ENCODE measurements around the gene ABCC5.
"Not testable (repeated sequence)": the region's sequence is repeated elsewhere in the genome, so short reads cannot be mapped to it uniquely, and the experiment has no call there.

The ABCC5 gene

DNA sequence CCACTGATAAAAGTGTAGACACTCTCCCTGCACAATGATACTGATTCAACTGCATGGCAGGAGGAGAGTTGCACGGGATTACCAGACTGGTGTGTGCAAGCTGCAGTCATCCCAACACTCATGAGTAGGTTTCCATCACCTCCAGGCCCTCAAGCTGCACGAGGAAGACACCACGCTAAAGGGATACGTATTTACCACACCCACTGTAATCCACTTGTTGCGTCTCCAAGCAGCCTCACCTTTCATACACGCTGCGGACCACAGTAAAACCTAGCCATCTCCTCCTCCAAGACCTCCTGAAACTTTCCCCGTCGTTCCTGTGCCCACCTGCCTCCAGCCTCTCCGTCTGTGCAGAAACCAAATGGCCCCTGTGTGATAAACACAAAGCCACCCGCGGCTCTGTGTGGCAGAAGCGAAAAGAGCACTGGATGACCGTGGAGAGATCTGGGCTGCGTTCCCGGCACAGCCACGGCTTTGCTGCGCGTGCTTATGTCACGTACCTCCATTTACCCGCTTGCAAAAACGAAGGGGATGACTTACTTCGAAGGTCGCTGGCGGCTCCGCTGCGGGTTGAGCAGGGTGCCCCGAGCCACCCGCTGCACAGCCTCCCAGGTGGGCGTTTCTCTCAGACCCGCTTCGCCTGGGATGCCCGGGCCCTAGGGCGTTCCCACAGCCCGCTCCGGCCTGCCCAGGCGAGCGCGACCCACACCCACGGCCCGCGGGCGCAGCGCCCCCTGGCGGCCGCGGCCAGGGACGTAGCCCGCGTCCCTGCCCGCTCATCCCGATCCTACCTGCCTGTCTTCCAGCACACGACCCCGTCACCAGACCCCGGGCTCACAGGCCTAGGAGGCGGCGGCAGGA lies 643 bp downstream of the ABCC5 start:
- Histone ChIP-seq H3K27ac (ENCODE audit: low read depth, low read length) (peak overlapping the region; percentile 39), H3K9ac (ENCODE audit: low read depth in 1 of 2, low read length in 2 of 2) (peak overlapping the region; percentile 58 to 85), H3K36me3 (ENCODE audit: control insufficient read depth in 1 of 2, insufficient read depth in 2 of 2, low read length in 2 of 2) (no peaks in the 10 kb centered on the region), H3K27me3 (ENCODE audit: control insufficient read depth in 1 of 2, insufficient read depth in 2 of 2, low read length in 2 of 2) (no peaks in the 10 kb centered on the region), H3K4me3 (ENCODE audit: low read depth in 1 of 2, low read length in 2 of 2) (peak overlapping the region; percentile 97 to 99), H3K9me3 (ENCODE audit: control insufficient read depth in 1 of 2, low read length in 2 of 2) (no peaks in the 10 kb centered on the region), H3K4me1 (ENCODE audit: control insufficient read depth in 1 of 2, insufficient read depth in 2 of 2, low read length in 2 of 2) (peaks cover 14 to 21% of the 10 kb centered on the region in 2 donors)

DNA sequence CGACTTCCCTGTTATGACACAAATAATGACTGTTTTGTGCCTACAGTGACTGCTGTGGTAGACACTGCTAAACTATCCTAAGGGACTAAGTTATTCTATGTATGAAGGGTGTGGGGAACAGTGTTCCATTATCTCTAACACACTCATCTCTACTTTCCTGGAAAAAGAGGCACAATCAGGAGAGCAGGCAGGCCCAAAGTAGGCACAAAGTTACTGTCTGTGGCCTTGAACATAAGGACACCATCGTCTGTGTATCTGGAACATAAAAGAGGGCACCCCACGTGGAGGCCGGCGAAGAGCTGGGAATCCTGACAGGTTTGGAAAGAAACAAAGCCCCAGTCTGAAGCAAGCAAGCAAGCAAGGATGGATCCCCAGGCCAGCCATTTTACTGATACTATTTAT lies 1.5 kb downstream of the ABCC5 start:
- Histone ChIP-seq H3K4me3 (ENCODE audit: low read depth in 1 of 2, low read length in 2 of 2) (no peak overlapping the region), H3K9me3 (ENCODE audit: control insufficient read depth in 1 of 2, low read length in 2 of 2) (no peaks in the 10 kb centered on the region), H3K27ac (ENCODE audit: low read depth, low read length) (no peak overlapping the region), H3K4me1 (ENCODE audit: control insufficient read depth in 1 of 2, insufficient read depth in 2 of 2, low read length in 2 of 2) (peaks cover 14 to 21% of the 10 kb centered on the region in 2 donors), H3K36me3 (ENCODE audit: control insufficient read depth in 1 of 2, insufficient read depth in 2 of 2, low read length in 2 of 2) (no peaks in the 10 kb centered on the region), H3K27me3 (ENCODE audit: control insufficient read depth in 1 of 2, insufficient read depth in 2 of 2, low read length in 2 of 2) (no peaks in the 10 kb centered on the region), H3K9ac (ENCODE audit: low read depth in 1 of 2, low read length in 2 of 2) (no peak overlapping the region)

DNA sequence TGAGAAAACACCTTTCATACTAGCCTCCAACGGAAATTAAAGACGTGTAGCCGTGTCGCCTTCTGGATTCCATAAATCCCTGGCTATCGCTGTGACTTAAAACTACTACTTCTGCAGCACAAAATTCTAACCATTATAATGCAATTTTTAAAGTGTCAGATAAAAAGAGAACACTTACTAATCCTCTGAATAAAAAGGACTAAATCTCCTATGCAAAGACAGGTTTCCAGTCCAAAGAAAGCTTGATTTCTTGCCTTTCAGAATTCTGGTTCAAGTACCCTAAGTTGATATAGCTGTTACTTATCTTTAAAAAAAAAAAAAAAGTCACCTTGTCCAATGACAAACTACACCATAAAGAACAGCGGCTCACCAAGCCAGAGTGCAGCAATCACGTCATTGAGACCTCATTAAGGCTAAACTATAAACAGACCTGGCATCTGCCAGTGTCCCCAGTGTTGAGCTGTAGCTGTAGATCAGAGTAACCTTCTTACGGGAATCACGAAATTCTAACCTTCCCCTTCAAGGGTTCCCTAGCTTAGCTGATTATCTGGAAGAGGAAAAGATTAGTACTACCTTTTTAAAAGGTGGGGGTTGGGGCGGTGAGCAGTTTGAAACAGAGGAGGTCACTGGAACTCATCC lies 2.2 kb downstream of the ABCC5 start:
- no peaks in the 10 kb centered on the region for H3K36me3 ChIP-seq (ENCODE audit: control insufficient read depth in 1 of 2, insufficient read depth in 2 of 2, low read length in 2 of 2)
- peaks cover 14 to 21% of the 10 kb centered on the region in 2 donors for H3K4me1 ChIP-seq (ENCODE audit: control insufficient read depth in 1 of 2, insufficient read depth in 2 of 2, low read length in 2 of 2)
- H3K4me3 ChIP-seq (ENCODE audit: low read depth in 1 of 2, low read length in 2 of 2): peak overlapping the region in 1 of 2 donors; percentile 18
- H3K27ac ChIP-seq (ENCODE audit: low read depth, low read length): no peak overlapping the region
- no peaks in the 10 kb centered on the region for H3K27me3 ChIP-seq (ENCODE audit: control insufficient read depth in 1 of 2, insufficient read depth in 2 of 2, low read length in 2 of 2)
- no peak overlapping the region for H3K9ac ChIP-seq (ENCODE audit: low read depth in 1 of 2, low read length in 2 of 2)
- H3K9me3 ChIP-seq (ENCODE audit: control insufficient read depth in 1 of 2, low read length in 2 of 2): no peaks in the 10 kb centered on the region

DNA sequence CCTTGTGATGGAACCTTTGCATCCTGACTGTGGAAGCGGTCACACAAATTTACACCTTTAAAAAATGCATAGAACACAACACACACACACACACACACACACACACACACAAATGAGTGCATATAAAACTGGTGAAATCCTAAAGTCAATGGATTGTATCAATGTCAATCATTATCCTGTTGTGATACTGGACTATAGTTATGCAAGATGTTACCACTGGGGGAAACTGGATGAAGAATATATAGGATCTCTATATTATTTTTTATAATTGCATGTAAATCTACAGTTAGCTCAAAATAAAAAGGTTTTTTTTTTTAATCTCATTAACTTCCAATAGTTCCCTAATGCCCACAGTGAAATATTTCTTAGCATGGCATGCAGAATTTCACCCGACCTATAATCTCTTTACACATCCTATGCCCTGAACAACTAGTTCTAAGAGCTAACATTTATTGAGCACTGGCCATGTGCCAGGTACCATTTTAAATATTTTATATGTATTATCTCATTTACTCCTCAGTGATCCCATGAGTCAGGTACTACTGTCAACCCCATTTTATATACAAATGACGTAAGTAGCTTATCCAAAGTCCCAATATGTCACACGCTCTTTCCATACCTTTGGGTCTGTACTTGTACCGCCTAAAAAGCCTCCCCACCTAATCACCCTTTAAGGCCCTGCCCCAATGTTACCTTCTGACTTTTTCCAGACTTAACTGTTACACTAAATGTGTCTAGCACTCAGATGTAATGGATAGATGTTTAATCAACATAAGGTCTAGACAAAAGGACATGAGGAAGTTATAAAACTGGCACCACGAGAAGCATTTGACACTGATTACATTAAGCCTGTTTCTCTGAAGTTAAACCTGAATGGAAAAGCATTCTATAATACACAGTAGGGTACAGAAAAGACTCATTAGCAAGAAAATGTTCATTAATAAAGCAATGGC lies 5.5 kb downstream of the ABCC5 start:
- Histone ChIP-seq H3K4me1 (ENCODE audit: control insufficient read depth in 1 of 2, insufficient read depth in 2 of 2, low read length in 2 of 2) (peaks cover 14 to 15% of the 10 kb centered on the region in 2 donors), H3K4me3 (ENCODE audit: low read depth in 1 of 2, low read length in 2 of 2) (no peak overlapping the region), H3K9ac (ENCODE audit: low read depth in 1 of 2, low read length in 2 of 2) (no peak overlapping the region), H3K9me3 (ENCODE audit: control insufficient read depth in 1 of 2, low read length in 2 of 2) (no peaks in the 10 kb centered on the region), H3K27ac (ENCODE audit: low read depth, low read length) (no peak overlapping the region), H3K36me3 (ENCODE audit: control insufficient read depth in 1 of 2, insufficient read depth in 2 of 2, low read length in 2 of 2) (no peaks in the 10 kb centered on the region), H3K27me3 (ENCODE audit: control insufficient read depth in 1 of 2, insufficient read depth in 2 of 2, low read length in 2 of 2) (no peaks in the 10 kb centered on the region)

DNA sequence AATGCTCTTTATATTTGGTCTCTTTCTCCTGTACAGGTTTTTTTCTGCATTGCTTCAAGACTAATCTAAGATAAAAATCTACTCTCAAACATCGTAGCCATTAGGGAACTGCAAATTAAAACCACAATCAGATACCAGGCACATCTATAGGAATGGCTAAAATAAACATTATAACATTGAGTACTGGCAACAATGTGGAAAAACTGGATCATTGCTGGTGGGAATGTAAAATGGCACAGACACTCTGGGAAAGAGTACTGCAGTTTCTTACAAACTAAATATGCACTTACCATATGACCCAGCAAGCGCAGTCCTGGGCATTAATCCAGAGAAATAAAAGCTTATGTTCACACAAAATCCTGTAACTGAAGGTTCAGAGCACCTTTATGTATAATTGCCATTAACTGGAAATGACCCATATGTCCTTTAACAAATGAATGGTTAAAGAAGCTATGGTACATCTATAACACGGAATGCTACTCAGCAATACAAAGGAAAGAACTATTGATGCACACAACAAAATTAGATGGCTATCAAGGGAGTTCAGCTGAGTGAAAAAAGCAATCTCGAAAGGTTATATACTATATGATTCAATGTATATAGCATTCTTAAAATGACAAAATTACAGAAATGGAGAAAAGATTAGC lies 6.3 kb downstream of the ABCC5 start:
- Histone ChIP-seq H3K36me3 (ENCODE audit: control insufficient read depth in 1 of 2, insufficient read depth in 2 of 2, low read length in 2 of 2) (no peaks in the 10 kb centered on the region), H3K9me3 (ENCODE audit: control insufficient read depth in 1 of 2, low read length in 2 of 2) (no peaks in the 10 kb centered on the region), H3K9ac (ENCODE audit: low read depth in 1 of 2, low read length in 2 of 2) (no peak overlapping the region), H3K27me3 (ENCODE audit: control insufficient read depth in 1 of 2, insufficient read depth in 2 of 2, low read length in 2 of 2) (no peaks in the 10 kb centered on the region), H3K4me1 (ENCODE audit: control insufficient read depth in 1 of 2, insufficient read depth in 2 of 2, low read length in 2 of 2) (peaks cover 13 to 14% of the 10 kb centered on the region in 2 donors), H3K27ac (ENCODE audit: low read depth, low read length) (no peak overlapping the region), H3K4me3 (ENCODE audit: low read depth in 1 of 2, low read length in 2 of 2) (no peak overlapping the region)

DNA sequence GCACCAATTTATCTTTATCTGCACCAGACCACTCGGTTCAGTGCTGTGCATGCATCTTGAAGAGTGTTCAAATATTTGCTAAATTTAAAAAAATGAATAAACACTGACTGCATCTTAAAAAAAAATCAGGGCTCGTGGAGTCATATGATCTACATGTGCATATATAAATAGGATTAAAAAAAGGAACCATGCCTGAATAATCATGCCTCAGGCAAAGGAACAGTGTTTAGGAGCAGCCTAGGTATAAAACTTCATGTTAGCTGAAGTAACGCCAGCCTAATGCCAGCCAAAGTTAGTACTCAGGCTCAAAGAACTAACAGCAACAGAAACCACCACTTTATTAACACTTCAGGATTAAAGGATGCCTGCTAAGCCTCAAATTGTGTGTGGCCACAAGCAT lies 9.5 kb downstream of the ABCC5 start:
- no peaks in the 10 kb centered on the region for H3K27me3 ChIP-seq (ENCODE audit: control insufficient read depth in 1 of 2, insufficient read depth in 2 of 2, low read length in 2 of 2)
- H3K4me3 ChIP-seq (ENCODE audit: low read depth in 1 of 2, low read length in 2 of 2): no peak overlapping the region
- no peak overlapping the region for H3K27ac ChIP-seq (ENCODE audit: low read depth, low read length)
- H3K36me3 ChIP-seq (ENCODE audit: control insufficient read depth in 1 of 2, insufficient read depth in 2 of 2, low read length in 2 of 2): no peaks in the 10 kb centered on the region
- no peaks in the 10 kb centered on the region for H3K9me3 ChIP-seq (ENCODE audit: control insufficient read depth in 1 of 2, low read length in 2 of 2)
- H3K4me1 ChIP-seq (ENCODE audit: control insufficient read depth in 1 of 2, insufficient read depth in 2 of 2, low read length in 2 of 2): peaks cover 8 to 19% of the 10 kb centered on the region in 2 donors
- H3K9ac ChIP-seq (ENCODE audit: low read depth in 1 of 2, low read length in 2 of 2): no peak overlapping the region

DNA sequence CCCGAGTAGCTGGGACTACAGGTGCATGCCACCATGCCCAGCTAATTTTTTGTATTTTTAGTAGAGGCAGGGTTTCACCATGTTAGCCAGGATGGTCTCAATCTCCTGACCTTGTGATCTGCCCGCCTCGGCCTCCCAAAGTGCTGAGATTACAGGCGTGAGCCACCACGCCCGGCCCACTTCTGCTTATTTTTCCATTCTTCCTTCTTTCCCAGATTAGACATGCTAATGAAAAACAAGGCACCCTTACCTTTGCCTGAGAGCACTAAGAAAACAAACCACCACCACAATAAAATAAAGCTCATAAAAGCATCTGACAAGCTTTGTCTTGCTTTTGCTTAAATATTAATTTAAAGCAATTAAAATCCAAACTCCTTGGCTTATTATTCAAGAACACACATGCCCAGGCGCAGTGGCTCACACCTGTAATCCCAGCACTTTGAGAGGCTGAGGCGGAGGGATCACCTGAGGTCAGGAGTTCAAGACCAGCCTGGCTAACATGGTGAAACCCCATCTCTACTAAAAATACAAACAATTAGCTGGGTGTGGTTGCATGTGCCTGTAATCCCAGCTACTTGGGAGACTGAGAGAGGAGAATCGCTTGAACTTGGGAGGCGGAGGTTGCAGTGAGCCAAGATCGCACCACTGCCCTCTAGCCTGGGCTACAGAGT lies 10.4 kb downstream of the ABCC5 start:
- H3K4me1 ChIP-seq (ENCODE audit: control insufficient read depth in 1 of 2, insufficient read depth in 2 of 2, low read length in 2 of 2): peaks cover 8 to 19% of the 10 kb centered on the region in 2 donors
- not testable (repeated sequence) for H3K27ac ChIP-seq (ENCODE audit: low read depth, low read length)

DNA sequence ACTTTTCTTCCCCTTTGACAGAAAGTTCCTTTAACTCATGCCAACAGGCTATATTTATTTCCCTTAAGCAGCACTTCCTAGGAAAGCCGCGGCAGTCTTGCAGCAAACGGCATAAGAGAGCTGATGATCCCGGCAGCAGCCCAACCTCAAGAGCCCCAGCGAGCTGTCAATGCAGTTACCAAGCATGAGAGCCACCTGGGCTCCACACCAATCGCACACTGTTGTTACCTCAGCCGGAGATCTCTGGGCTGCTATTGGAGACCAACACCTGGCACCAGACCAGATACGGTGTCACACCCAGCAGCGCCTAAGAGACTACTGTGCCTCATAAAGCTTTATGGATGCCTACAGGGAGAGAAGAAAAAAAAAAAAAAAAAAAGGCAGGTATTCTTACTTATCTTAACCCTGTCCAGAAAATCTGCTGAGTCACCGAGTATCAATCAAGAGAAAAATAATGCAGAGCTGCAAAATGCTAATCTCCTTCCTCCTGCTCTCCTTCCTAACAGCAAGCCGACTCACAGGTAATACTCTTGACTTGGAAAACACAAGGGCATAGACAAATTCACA lies 11.7 kb downstream of the ABCC5 start:
- Histone ChIP-seq H3K4me1 (ENCODE audit: control insufficient read depth in 1 of 2, insufficient read depth in 2 of 2, low read length in 2 of 2) (peaks cover 8 to 19% of the 10 kb centered on the region in 2 donors), H3K9ac (ENCODE audit: low read depth in 1 of 2, low read length in 2 of 2) (no peak overlapping the region), H3K36me3 (ENCODE audit: control insufficient read depth in 1 of 2, insufficient read depth in 2 of 2, low read length in 2 of 2) (no peaks in the 10 kb centered on the region), H3K27ac (ENCODE audit: low read depth, low read length) (peak overlapping the region; percentile 22), H3K4me3 (ENCODE audit: low read depth in 1 of 2, low read length in 2 of 2) (peak overlapping the region; percentile 38 to 48), H3K27me3 (ENCODE audit: control insufficient read depth in 1 of 2, insufficient read depth in 2 of 2, low read length in 2 of 2) (no peaks in the 10 kb centered on the region), H3K9me3 (ENCODE audit: control insufficient read depth in 1 of 2, low read length in 2 of 2) (no peaks in the 10 kb centered on the region)

More for the DNA sequence above, 10.4 kb downstream of the ABCC5 start:
- not testable (repeated sequence) for H3K27me3 ChIP-seq (ENCODE audit: control insufficient read depth in 1 of 2, insufficient read depth in 2 of 2, low read length in 2 of 2); H3K9ac ChIP-seq (ENCODE audit: low read depth in 1 of 2, low read length in 2 of 2); H3K4me3 ChIP-seq (ENCODE audit: low read depth in 1 of 2, low read length in 2 of 2); H3K9me3 ChIP-seq (ENCODE audit: control insufficient read depth in 1 of 2, low read length in 2 of 2); H3K36me3 ChIP-seq (ENCODE audit: control insufficient read depth in 1 of 2, insufficient read depth in 2 of 2, low read length in 2 of 2)

DNA sequence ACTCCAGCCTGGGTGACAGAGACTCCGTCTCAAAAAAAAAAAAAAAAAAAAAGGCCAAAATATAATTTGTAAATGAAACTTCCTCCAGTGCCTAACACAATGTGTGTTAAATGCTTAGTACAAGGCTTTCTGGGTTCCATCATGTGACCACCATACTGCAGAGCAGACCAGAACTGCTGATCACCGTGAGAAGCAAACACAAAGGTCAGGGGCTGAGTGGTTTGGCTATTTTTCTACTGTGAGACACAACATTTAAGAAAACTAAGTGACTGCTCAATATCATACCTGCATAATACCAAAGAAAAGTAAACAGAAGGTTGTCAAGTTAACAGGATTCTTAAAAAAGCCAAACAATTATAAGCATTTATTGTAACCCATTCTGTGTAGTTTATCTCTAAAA lies 13.2 kb downstream of the ABCC5 start:
- no peak overlapping the region for H3K4me3 ChIP-seq (ENCODE audit: low read depth in 1 of 2, low read length in 2 of 2)
- no peaks in the 10 kb centered on the region for H3K27me3 ChIP-seq (ENCODE audit: control insufficient read depth in 1 of 2, insufficient read depth in 2 of 2, low read length in 2 of 2)
- H3K9me3 ChIP-seq (ENCODE audit: control insufficient read depth in 1 of 2, low read length in 2 of 2): no peaks in the 10 kb centered on the region
- H3K36me3 ChIP-seq (ENCODE audit: control insufficient read depth in 1 of 2, insufficient read depth in 2 of 2, low read length in 2 of 2): no peaks in the 10 kb centered on the region
- no peak overlapping the region for H3K9ac ChIP-seq (ENCODE audit: low read depth in 1 of 2, low read length in 2 of 2)
- H3K27ac ChIP-seq (ENCODE audit: low read depth, low read length): no peak overlapping the region
- peaks cover 8 to 19% of the 10 kb centered on the region in 2 donors for H3K4me1 ChIP-seq (ENCODE audit: control insufficient read depth in 1 of 2, insufficient read depth in 2 of 2, low read length in 2 of 2)

Data from duodenal mucosa (tissue), 2 donors.